K562 (cell line): ENCODE results near the gene MRPS18B. TPM values are rescaled to one million over a fixed set of nuclear protein-coding genes. Genes with fewer than 3 reads are reported as not detected.

Source experiments
- ATF7 ChIP-seq: fragments of 450-650 bp; IDR thresholded peaks from 2 replicates; pipeline ENCODE4 v1.7.1; 2014; ENCODE audit warnings: mild to moderate bottlenecking, moderate library complexity
- HDAC1 ChIP-seq, 2 experiments: fragments of 450-650 bp; IDR thresholded peaks; 2 replicates each; pipeline ENCODE4 v1.6.1; 2016 to 2017; ENCODE audit warnings: inconsistent platforms in 1 of 2, mild to moderate bottlenecking in 1 of 2, moderate library complexity in 1 of 2
- HMGXB4 ChIP-seq: sonication (generic); formaldehyde crosslinking; IDR thresholded peaks from 2 replicates; pipeline ENCODE4 v1.8.1; 2023; ENCODE audit warnings: mild to moderate bottlenecking, missing genetic modification reagents
- HNRNPK ChIP-seq: fragments of 200-400 bp; formaldehyde crosslinking; IDR thresholded peaks from one replicate; pipeline ENCODE4 v1.6.1; 2018; ENCODE audit warnings: mild to moderate bottlenecking, low read depth, low read length; ENCODE audit not compliant: poor library complexity, severe bottlenecking
- KLF13 ChIP-seq: fragments of 450-650 bp; IDR thresholded peaks from 2 replicates; pipeline ENCODE4 v1.6.1; 2016; ENCODE audit warnings: missing genetic modification characterization, low read depth, mild to moderate bottlenecking, missing compliant biosample characterization, moderate library complexity, borderline replicate concordance
- L3MBTL2 ChIP-seq: fragments of 450-650 bp; IDR thresholded peaks from 2 replicates; pipeline ENCODE4 v1.6.1; 2016; ENCODE audit warnings: mild to moderate bottlenecking, moderate library complexity
- NELFE ChIP-seq: IDR thresholded peaks from 2 replicates; pipeline ENCODE4 v1.6.1; 2011; ENCODE audit warnings: mild to moderate bottlenecking; ENCODE audit not compliant: insufficient read depth, insufficient read length
- RUNX1 ChIP-seq: sonication (generic); IDR thresholded peaks from 2 replicates; pipeline ENCODE4 v1.6.1; 2016; ENCODE audit warnings: antibody characterized with exemption, low read depth
- SMAD2 ChIP-seq: fragments of 150-350 bp; IDR thresholded peaks from 2 replicates; pipeline ENCODE4 v1.6.1; 2014; ENCODE audit warnings: low read depth, mild to moderate bottlenecking, low read length
- SP1 ChIP-seq: sonication (generic); formaldehyde crosslinking; IDR thresholded peaks from 2 replicates; pipeline ENCODE4 v1.8.1; 2022; ENCODE audit warnings: mild to moderate bottlenecking, missing genetic modification reagents
- STAT5A ChIP-seq: IDR thresholded peaks from 2 replicates; pipeline ENCODE4 v1.6.1; 2012; ENCODE audit warnings: low read length, inconsistent platforms, borderline replicate concordance
- TEAD4 ChIP-seq, 2 experiments: sonication (generic) in 1 of 2; formaldehyde crosslinking in 1 of 2; IDR thresholded peaks; 2 replicates each; pipeline versions ENCODE4 v1.6.1 to v1.8.0; 2012 to 2022; ENCODE audit warnings: borderline replicate concordance in 1 of 2, inconsistent platforms in 1 of 2, low read length in 1 of 2, mild to moderate bottlenecking in 1 of 2, missing genetic modification reagents in 1 of 2
- U2AF1 ChIP-seq: fragments of 200-400 bp; formaldehyde crosslinking; optimal IDR thresholded peaks from 2 replicates; pipeline ENCODE3; 2017; ENCODE audit warnings: mild to moderate bottlenecking, low read depth, low read length, moderate library complexity
- YY1 ChIP-seq, 3 experiments: IDR thresholded peaks; 2 replicates each; pipeline ENCODE4 v1.6.1; 2011; ENCODE audit warnings: low read length in 2 of 3, mild to moderate bottlenecking in 2 of 3, moderate library complexity in 2 of 3, borderline replicate concordance in 1 of 3, control low read depth in 1 of 3, low read depth in 1 of 3; ENCODE audit not compliant: insufficient read depth in 3 of 3, insufficient replicate concordance in 2 of 3, control insufficient read depth in 1 of 3, insufficient read length in 1 of 3; ENCODE audit errors: extremely low read depth in 1 of 3
- ZNF212 ChIP-seq: fragments of 450-650 bp; formaldehyde crosslinking; IDR thresholded peaks from 2 replicates; pipeline ENCODE4 v1.4.0; 2020; ENCODE audit warnings: mild to moderate bottlenecking
- polyA plus RNA-seq, 8 experiments: library from polyadenylated mRNA; depleted of rRNA in 4 of 8; stranded (reverse) in 5 of 8; unstranded in 3 of 8; fragments of >200 nt; fragmentation: Nextera tagmentation in 2 of 8; fragmentation: Illumina TruSeq in 1 of 8; extraction: Ambion mirVana in 2 of 8; extraction: Trizol in 1 of 8; gene quantifications; 2 replicates each; pipeline versions ENCODE4 v1.2.1 to v1.2.3, GENCODE V29; 2011 to 2014; ENCODE audit warnings: inconsistent platforms in 1 of 8, missing spikeins in 1 of 8
- total RNA-seq, 7 experiments: library from RNA; depleted of rRNA in 6 of 7; stranded (reverse); fragments of >200 nt in 6 of 7; fragmentation: Illumina TruSeq in 2 of 7; extraction: Trizol in 2 of 7; gene quantifications; 2 replicates each; pipeline versions ENCODE4 v1.2.1 to v1.2.3, GENCODE V29; 2011 to 2021; ENCODE audit warnings: low replicate concordance in 1 of 7
- TF ChIP-seq, protein P1 (sequence below), 2 experiments: fragments of 450-650 bp in 1 of 2; IDR thresholded peaks; 2 replicates each; pipeline ENCODE4 v1.6.1; 2011 to 2017; ENCODE audit warnings: low read depth in 2 of 2, antibody characterized with exemption in 1 of 2, borderline replicate concordance in 1 of 2, low read length in 1 of 2, mild to moderate bottlenecking in 1 of 2, mixed read lengths in 1 of 2; ENCODE audit not compliant: control insufficient read depth in 1 of 2
- TF ChIP-seq, protein P2 (sequence below), 2 experiments: fragments of 200-800 bp in 1 of 2; sonication (Bioruptor generic) in 1 of 2; sonication (generic) in 1 of 2; formaldehyde crosslinking in 1 of 2; IDR thresholded peaks in 1 of 2; conservative IDR thresholded peaks in 1 of 2; 2 replicates each; pipeline versions ENCODE4 v1.5.0 to v1.6.1; 2016 to 2020; ENCODE audit warnings: missing compliant biosample characterization in 1 of 2, missing genetic modification characterization in 1 of 2, missing genetic modification reagents in 1 of 2

Gene MRPS18B
- total and polyA plus RNA-seq, 9 of the 15 experiments (the other 6 are each of a cell fraction or from before 2014, with no cell fraction given): 132 to 383 (median 178) TPM

DNA sequence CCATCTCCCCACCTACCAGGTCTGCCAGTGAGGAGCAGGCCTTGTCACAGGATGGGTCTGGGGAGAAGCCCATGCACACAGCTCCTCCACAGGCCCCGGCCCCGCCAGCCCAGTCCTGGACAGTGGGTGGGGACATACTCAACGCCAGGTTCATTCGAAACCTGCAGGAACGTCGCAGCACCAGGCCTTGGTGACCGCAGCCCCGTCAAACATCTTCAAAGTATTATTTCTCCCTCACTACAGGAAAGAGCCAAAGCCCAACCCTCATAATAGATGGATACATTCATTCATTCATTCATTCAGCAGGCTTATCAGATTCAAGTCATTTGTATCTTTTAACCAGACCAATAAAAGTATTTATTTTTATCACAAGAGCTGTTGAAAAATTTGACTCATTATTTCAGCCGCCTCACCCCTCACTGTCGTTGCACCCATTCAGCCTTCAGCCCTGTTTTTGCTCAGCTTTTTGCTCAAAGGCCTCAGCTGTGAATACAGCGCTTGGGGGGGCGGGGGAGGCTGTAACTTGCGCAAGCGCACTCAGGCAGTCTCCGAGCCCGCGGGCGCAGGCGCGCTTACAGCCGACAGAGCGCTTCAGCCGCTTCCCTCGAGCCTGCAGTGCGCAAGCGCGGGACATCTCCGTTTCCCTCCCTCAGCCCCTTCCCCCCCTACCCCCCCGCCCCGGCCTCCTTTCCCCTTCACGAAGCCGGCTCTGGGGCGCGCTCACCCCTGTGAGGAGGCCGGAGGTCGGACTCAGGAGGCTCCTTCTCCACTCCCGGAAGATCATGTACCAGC is 29.0 kb downstream of the MRPS18B start, which contains the start of gene C6orf136 (continued):
- peak; percentile 22; the same call in 1 of the 2 replicates for TF ChIP-seq ATF7
- no peak; the same call in 1 of the 2 replicates for TF ChIP-seq RUNX1
- no peak for TF ChIP-seq L3MBTL2
- no peak for TF ChIP-seq U2AF1
- no peak for TF ChIP-seq KLF13 (tag)
- TF ChIP-seq, protein P1, sequence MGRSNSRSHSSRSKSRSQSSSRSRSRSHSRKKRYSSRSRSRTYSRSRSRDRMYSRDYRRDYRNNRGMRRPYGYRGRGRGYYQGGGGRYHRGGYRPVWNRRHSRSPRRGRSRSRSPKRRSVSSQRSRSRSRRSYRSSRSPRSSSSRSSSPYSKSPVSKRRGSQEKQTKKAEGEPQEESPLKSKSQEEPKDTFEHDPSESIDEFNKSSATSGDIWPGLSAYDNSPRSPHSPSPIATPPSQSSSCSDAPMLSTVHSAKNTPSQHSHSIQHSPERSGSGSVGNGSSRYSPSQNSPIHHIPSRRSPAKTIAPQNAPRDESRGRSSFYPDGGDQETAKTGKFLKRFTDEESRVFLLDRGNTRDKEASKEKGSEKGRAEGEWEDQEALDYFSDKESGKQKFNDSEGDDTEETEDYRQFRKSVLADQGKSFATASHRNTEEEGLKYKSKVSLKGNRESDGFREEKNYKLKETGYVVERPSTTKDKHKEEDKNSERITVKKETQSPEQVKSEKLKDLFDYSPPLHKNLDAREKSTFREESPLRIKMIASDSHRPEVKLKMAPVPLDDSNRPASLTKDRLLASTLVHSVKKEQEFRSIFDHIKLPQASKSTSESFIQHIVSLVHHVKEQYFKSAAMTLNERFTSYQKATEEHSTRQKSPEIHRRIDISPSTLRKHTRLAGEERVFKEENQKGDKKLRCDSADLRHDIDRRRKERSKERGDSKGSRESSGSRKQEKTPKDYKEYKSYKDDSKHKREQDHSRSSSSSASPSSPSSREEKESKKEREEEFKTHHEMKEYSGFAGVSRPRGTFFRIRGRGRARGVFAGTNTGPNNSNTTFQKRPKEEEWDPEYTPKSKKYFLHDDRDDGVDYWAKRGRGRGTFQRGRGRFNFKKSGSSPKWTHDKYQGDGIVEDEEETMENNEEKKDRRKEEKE (IDR thresholded peaks at IDR 0.05; ENCODE audit: borderline replicate concordance in 1 of 2, control insufficient read depth in 1 of 2, low read depth in 2 of 2, low read length in 1 of 2): no peak
- peak in 1 of 2 experiments; percentile 8; a peak in 1 of 4 replicates for TF ChIP-seq HDAC1 (IDR thresholded peaks at IDR 0.05)
- peak; percentile 2 for TF ChIP-seq HNRNPK
- TF ChIP-seq SMAD2: no peak
- TF ChIP-seq, protein P2, sequence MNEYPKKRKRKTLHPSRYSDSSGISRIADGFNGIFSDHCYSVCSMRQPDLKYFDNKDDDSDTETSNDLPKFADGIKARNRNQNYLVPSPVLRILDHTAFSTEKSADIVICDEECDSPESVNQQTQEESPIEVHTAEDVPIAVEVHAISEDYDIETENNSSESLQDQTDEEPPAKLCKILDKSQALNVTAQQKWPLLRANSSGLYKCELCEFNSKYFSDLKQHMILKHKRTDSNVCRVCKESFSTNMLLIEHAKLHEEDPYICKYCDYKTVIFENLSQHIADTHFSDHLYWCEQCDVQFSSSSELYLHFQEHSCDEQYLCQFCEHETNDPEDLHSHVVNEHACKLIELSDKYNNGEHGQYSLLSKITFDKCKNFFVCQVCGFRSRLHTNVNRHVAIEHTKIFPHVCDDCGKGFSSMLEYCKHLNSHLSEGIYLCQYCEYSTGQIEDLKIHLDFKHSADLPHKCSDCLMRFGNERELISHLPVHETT (CRISPR knock-in tag; conservative IDR thresholded peaks at IDR 0.05 in 1 of 2, IDR thresholded peaks at IDR 0.05 in 1 of 2): 0 out of 4 replicates have a peak, but pooled peaks of 1 of the 2 experiments have one; percentile 17
- no peak for TF ChIP-seq TEAD4 (IDR thresholded peaks at IDR 0.05; ENCODE audit: low read length)
- no peak for TF ChIP-seq TEAD4 (CRISPR knock-in tag; IDR thresholded peaks at IDR 0.05; ENCODE audit: borderline replicate concordance)
- TF ChIP-seq HMGXB4 (CRISPR knock-in tag): 0 out of 2 replicates have a peak, but pooled peaks have one; percentile 31
- TF ChIP-seq STAT5A: no peak
- TF ChIP-seq NELFE: no peak
- no peak for TF ChIP-seq SP1 (CRISPR knock-in tag)
- TF ChIP-seq YY1 (IDR thresholded peaks at IDR 0.05; ENCODE audit: borderline replicate concordance in 1 of 3, control insufficient read depth in 1 of 3, extremely low read depth in 1 of 3, insufficient read depth in 3 of 3, insufficient read length in 1 of 3, insufficient replicate concordance in 2 of 3, low read depth in 1 of 3, low read length in 2 of 3): no peak
- TF ChIP-seq ZNF212 (CRISPR knock-in tag): no peak
